Lung microvascular endothelial cell (primary cell): ENCODE results near the gene AP3D1. TPM values are rescaled to one million over a fixed set of nuclear protein-coding genes. Genes with fewer than 3 reads are reported as not detected.

Source experiments
- DNase-seq, 2 donors: peaks; one replicate each; pipeline versions ENCODE4 v3.0.0 to v3.0.0-alpha.2; 2010; ENCODE audit warnings: low read depth in 2 of 2
- total RNA-seq: library from RNA; depleted of rRNA; stranded (reverse); fragments of >200 nt; gene quantifications from 2 replicates; pipeline ENCODE4 v1.2.1, GENCODE V29; 2014

The AP3D1 gene
- total RNA-seq, 1 donor from 2014 or later, result 63.3 TPM

- DNase-seq, result peak; percentile 45 to 68
Measured at GRCh38 chr19:2086695-2087620, 64.4 kb downstream of the AP3D1 start.

DNA sequence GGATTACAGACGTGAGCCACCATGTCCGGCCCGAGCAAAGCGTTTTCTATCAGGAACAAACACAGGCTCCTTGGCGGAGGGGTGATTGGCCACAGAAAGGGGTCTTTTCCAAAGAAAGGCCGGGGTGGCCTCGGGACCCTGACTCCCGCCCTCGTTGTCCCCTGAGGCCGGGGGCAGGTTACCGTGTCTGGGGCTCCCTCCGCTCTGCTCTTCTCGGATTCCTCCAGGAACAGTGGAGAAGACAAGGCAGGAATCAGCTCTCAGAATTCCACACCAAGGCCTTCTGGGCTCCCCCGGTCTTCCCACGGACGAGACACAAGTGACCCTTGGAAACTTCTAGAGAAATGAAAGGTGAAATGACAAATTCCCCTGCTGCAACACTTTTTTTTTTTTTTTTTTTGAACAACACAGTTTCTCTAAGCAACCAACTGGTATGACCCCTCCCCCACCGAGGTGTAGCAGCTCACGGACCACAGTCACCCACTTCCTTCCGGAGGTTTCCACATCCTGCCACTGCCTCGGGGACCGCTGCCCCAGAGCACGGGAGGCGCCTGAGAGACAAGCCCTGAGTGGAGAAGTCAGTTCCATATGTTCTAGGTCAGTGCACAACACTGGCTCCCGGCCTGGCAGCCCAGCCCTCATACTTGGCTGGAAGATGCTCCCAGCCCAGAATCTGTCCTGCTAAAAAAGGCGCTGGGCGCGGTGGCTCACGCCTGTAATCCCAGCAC is 66.2 kb downstream of the AP3D1 start:
- peak; percentile 71 for DNase-seq

- peak in 1 of 2 donors; percentile 81 for DNase-seq
Measured at GRCh38 chr19:2083174-2083854, 68.1 kb downstream of the AP3D1 start.

DNA sequence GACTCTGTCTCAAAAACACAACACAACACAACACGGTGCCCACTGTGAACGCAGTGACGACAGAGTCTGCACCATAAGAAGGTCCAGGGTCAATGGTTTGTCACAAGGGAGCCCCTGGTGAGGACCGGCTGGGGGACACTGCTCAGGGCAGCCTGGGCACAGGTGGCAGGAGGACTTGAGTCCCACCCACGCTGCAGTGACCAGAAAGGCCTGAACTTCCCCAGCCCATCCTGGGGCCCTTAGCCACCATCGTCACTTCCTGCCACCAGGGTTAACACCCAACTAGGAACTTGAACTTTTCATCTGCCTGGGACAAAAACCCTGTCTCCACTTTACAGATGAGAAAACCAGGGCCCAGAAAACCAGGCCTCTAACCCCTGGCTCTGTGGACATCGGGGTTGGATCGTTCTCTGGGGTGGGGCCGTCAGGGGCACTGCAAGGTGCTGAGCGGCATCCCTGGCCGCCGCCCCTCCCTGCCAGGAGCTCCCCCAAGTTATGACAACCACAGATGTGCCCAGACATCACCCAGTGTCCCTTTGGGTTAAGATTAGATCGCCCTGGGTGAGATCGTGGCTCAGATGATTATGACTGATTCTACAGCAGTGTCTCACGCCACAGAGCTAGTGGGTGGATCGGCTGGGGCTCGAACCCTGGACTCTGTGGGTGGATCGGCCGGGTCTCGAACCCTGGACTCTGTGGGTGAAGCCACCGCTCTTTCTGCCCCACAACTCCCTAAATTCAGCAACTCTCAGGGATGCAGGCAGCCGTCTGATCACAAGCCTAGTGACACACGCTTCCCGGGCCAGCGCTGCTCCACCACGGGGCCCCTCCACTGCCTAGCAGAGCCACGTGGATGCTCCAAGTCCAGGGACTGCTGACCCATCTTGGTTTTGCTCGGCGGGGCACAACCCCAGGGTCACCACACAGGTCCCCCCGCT is 69.2 kb downstream of the AP3D1 start:
- no peak for DNase-seq

GRCh38 chr19:2080336-2080988 is 70.9 kb downstream of the AP3D1 start:
- DNase-seq, result no peak

- DNase-seq, result no peak
Measured at GRCh38 chr19:2079865-2080301, 71.5 kb downstream of the AP3D1 start.

DNA sequence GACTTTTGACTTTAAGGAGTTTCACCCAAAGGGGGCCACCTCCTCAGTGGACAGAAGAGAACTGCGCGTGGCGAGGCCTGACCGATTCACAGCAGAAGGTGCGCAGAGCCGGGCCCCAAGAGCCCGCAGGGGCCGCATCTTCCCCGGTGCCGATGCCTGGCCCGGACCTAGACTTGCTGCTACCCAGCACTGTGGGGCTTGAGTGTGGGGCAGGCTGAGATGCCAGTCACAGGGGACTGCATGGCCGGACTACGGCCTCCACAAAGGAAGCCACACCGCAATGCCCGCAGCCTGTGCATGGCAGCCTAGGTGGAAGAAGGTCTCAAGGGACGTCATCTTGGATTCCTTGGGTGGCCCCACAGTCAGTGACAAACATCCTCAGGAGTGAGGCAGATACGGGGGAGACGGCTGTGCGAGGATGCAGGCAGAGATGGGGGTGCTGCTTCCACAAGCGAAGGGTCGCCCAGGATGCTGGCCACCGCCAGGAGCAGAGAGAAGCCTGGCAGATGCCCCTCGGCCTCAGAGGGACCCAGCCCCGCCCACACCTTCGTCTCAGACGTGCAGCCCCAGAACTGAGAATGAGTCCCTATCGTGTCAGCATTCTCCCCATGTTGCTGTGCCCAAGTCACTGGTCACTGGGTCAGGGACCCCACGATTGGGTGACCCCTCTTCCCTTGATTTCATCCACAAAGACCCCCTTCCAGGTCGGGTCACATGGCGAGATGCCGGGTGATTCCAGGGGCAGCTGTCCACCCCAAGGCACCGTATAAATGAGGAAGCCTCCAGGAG is 72.1 kb downstream of the AP3D1 start:
- DNase-seq, result no peak

- no peak for DNase-seq
Measured at GRCh38 chr19:2077833-2078619, 73.3 kb downstream of the AP3D1 start.

DNA sequence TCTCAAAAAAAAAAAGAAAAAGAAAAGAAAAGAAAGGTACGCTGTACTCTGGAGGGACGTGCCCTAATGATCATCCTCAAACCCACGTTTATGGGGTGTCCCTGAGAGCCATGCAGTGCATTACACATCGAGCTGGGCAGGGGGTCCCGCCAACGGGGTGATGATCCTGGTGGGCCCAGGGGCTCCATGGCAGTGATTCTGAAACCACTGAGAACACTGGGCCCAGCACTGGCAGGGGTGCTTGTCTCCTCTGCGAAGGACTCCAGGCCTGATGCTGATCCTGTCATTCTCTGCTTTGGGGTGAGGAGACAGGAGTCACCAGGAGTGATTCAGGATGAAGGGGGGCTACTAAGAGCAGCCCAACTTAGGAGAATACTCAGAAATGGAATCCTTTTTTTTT is 74.0 kb downstream of the AP3D1 start:
- no peak for DNase-seq

DNA sequence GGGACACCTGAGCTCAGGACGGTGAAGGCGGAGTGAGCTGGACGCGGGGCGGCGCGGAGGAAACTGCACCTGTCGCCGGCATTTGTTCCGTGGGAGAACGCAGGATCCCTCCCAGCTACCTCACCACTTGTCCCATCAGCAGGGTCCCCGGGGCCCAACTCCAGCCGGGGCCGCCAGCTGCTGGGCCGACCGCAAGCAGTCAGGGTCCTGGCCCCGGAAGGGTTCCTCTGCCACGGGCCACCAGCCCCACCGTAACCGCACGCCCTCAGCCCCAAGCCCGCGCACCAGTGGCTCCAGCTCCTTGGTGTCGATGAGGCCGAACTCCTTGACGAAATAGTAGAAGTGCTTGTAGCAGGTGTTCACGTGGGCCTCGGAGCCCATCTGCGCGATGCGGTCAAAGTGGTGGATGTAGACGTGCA is 74.8 kb downstream of the AP3D1 start:
- no peak for DNase-seq

- DNase-seq, result no peak
Measured at GRCh38 chr19:2072757-2073551, 78.4 kb downstream of the AP3D1 start.

DNA sequence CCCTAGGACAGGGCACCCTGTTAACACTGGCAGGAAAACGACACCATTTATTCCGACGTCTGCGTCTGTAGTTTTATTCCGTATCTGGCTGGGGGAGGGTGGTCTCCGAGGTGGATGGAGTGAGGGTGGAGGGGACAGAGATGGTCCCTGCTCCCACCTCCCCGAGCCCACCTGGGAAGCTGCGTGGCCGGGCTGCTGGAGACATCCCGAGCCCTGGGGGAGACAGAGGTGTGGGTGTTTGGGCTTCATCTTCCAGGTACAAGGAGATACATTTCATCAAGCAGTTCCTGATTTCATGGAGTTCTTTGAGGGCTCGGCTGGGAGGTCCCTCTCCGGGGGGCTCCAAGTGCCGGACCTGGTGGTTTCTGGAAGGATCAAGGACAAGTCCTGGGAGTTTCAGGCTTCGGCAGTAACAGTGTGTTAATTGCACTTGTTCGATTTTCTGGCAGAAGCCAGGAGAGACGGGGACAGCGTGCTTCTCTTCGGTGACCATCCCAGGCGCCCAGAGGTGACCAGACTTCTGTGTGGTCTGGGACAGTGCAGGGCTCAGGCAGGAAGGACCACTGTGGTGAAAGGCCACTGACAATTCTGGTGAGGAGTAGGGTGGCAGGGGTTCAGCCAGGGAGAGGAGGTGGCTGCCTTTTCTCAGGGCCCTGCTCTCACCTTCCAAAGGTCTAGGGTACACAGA is 80.2 kb downstream of the AP3D1 start:
- DNase-seq, result no peak

- DNase-seq, result no peak
Measured at GRCh38 chr19:2070436-2070827, 80.9 kb downstream of the AP3D1 start.

DNA sequence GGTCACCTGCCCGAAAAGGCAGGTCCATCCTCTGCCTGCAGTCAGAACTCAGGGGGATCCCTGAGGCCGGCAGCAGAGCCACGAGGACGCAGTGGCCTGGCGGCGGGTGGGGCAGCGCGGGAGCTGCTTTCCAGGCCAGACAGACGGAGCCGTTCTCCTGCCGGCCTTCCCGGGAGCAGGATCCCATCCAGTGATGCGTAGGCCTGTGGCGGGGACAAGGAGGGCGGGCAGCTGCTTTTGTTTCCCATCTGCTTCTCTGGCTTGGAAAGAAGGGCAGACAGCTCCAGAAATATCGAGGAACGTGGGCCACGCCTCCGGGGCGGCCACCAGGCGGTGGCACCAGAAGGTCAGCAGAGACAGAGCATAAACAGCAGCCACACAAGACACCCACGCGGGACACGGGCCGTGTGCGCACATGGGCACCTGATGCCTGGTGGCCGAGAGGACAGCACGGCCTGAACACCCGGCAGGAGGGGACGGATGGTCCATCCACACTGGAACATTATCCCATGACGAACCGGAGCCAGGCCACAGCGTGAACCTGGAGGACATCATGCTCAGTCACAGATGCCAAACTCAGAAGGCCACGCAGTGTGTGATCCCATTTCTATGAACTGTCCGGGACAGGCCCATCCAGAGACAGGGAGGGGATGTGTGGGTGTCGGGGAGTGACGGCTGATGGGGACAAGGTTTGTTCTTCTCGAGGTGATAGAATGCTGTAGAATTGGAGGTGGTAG is 86.4 kb downstream of the AP3D1 start:
- no peak for DNase-seq

DNA sequence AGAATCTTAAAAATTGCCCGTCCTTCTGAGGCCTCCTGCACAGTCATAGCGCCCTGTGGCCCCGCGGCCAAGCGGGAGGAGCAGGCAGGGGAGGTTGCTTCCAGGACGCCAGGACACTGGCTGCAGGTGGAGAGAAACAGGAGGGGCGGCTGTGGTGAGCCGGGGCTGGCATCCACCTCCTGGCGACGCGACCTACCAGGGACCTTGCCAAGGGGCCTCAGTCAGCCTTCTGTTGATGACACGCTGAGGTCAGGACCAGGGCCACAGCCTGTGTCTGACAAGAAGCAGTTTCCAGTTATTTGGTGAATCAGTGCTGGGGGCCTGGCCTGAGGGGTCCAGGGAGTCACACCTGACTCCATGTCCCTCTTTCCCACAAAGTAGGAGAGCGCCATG is 87.0 kb downstream of the AP3D1 start:
- no peak for DNase-seq

DNA sequence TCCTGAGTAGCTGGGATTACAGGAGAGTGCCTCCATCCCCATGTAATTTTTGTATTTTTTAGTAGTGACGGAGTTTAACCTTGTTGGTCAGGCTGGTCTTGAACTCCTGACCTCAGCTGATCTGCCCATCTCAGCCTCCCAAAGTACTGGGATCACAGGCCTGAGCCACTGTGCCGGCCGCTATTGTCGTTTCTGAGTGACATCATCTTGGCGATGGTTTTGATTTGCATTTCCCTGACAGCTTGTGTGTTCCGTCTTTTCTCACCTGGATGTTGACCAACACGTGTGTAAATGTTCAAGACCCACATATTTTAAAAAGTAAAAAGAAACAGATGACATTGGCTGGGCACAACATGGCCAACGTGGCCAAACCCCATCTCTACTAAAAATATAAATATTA is 87.5 kb downstream of the AP3D1 start:
- no peak for DNase-seq

DNA sequence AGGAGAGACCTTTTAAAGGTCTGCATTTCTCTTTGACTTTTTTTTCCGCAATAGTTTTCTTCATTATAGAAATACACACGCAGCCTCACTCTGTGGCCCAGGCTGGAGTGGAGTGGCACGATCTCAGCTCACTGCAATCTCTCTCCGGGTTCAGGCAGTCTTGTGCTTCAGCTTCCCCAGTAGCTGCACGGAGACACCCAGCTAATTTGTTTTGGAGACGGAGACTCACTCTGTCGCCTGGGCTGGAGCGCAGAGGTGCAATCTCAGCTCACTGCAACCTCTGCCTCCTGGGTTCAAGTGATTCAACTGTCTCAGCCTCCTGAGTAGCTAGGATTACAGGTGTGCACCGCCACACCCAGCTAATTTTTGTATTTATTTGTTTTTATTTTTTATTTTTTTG is 88.6 kb downstream of the AP3D1 start:
- no peak for DNase-seq
